HCT116 (cell line): ENCODE measurements around the gene GSG1L. TPM values are rescaled to one million over a fixed set of nuclear protein-coding genes. Genes with fewer than 3 reads are reported as not detected.
A peak's percentile ranks its signal among the peaks of the same experiment; 100 is the strongest.

Experiments
- ATAC-seq: fragments of 200-7000 bp; cut with Tn5 transposase; 2 replicates; pipeline ENCODE4 v1.9.1; 2020; ENCODE audit warnings: mild to moderate bottlenecking, moderate library complexity
- BruUV-seq: library from RNA; stranded (reverse); fragments of 400-500 nt; replicated peaks from 2 replicates; lab custom pipeline; 2021; lab: Mats Ljungman, UMichigan
- CTCF ChIA-PET: fragments of 300-600 bp; sonication (Branson Sonifier 250); formaldehyde crosslinking; loops from one replicate; lab custom pipeline; 2021; ENCODE audit warnings: antibody characterized with exemption; lab: Charles Lee
- POLR2A ChIA-PET: fragments of 300-600, 350-600 bp; sonication (Branson Sonifier 250); formaldehyde crosslinking; loops from one replicate; lab custom pipeline; 2021; ENCODE audit warnings: antibody characterized with exemption; lab: Charles Lee
- RAD21 ChIA-PET, 2 experiments: fragments of 300-600 bp; sonication (Branson Sonifier 250); formaldehyde crosslinking; loops; one replicate each; lab custom pipeline; 2023; ENCODE audit warnings: low total read pairs in 2 of 2; ENCODE audit not compliant: uncharacterized antibody in 2 of 2, unreplicated experiment in 2 of 2, low non-redundant PET in 1 of 2; lab: Charles Lee
- DNase-seq: peaks from one replicate; pipeline ENCODE4 v3.0.0-alpha.2; 2010; ENCODE audit warnings: low read depth, low spot score
- H2AFZ ChIP-seq: fragments of 200-600 bp; shearing (Covaris generic), sonication (generic); 2 replicates; pipeline ENCODE4 v1.6.1; 2017; ENCODE audit warnings: low read depth, mixed run types, mixed read lengths, antibody characterized with exemption, low read length; ENCODE audit not compliant: poor library complexity, severe bottlenecking
- H3K27ac ChIP-seq: 2 replicates; pipeline ENCODE4 v1.5.1; 2012; ENCODE audit warnings: low read depth, low read length
- H3K27me3 ChIP-seq: fragments of 200-600 bp; sonication (generic); 2 replicates; pipeline ENCODE4 v1.6.1; 2016; ENCODE audit warnings: mixed run types, low read length, mixed read lengths; ENCODE audit not compliant: insufficient read depth
- H3K36me3 ChIP-seq, 2 experiments: fragments of 200-500 bp in 1 of 2; fragments of 200-600 bp in 1 of 2; sonication (Bioruptor generic) in 1 of 2; sonication (generic) in 1 of 2; 2 replicates each; pipeline versions ENCODE4 v1.5.1 to v1.6.1; 2014 to 2016; ENCODE audit warnings: low read length in 2 of 2, inconsistent platforms in 1 of 2, mixed read lengths in 1 of 2, mixed run types in 1 of 2; ENCODE audit not compliant: insufficient read depth in 2 of 2, control insufficient read depth in 1 of 2
- H3K4me1 ChIP-seq, 2 experiments: fragments of 200-600 bp in 1 of 2; sonication (generic) in 1 of 2; 2 replicates each; pipeline versions ENCODE4 v1.5.1 to v1.6.1; 2012 to 2017; ENCODE audit warnings: low read length in 2 of 2, inconsistent platforms in 1 of 2, mild to moderate bottlenecking in 1 of 2, mixed read lengths in 1 of 2, mixed run types in 1 of 2, moderate library complexity in 1 of 2; ENCODE audit not compliant: insufficient read depth in 2 of 2, control insufficient read depth in 1 of 2
- H3K4me2 ChIP-seq: fragments of 200-600 bp; sonication (generic); 2 replicates; pipeline ENCODE4 v1.6.1; 2017; ENCODE audit warnings: mixed run types, low read length, mixed read lengths
- H3K4me3 ChIP-seq, 2 experiments: fragments of 200-600 bp in 1 of 2; sonication (generic) in 1 of 2; replicated peaks in 1 of 2; 2 replicates each; pipeline ENCODE4 v1.5.1; 2011 to 2016; ENCODE audit warnings: low read length in 2 of 2, control low read depth in 1 of 2, low read depth in 1 of 2, mild to moderate bottlenecking in 1 of 2, mixed read lengths in 1 of 2, mixed run types in 1 of 2
- H3K79me2 ChIP-seq: fragments of 200-600 bp; sonication (generic); 2 replicates; pipeline ENCODE4 v1.6.1; 2017; ENCODE audit warnings: mild to moderate bottlenecking, mixed run types, low read length, moderate library complexity, mixed read lengths; ENCODE audit not compliant: insufficient read depth
- H3K9ac ChIP-seq: fragments of 200-600 bp; sonication (generic); 2 replicates; pipeline ENCODE4 v1.6.1; 2016; ENCODE audit warnings: low read length, mixed read lengths
- H3K9me2 ChIP-seq: fragments of 200-600 bp; sonication (generic), shearing (Covaris generic); 2 replicates; pipeline ENCODE4 v1.6.1; 2017; ENCODE audit warnings: mixed run types, mild to moderate bottlenecking, moderate library complexity; ENCODE audit not compliant: insufficient read depth
- H3K9me3 ChIP-seq, 2 experiments: fragments of 200-500 bp in 1 of 2; fragments of 200-600 bp in 1 of 2; sonication (Bioruptor generic) in 1 of 2; sonication (generic) in 1 of 2; 2 replicates each; pipeline ENCODE4 v1.6.1; 2014 to 2017; ENCODE audit warnings: low read length in 2 of 2, mixed read lengths in 2 of 2, inconsistent platforms in 1 of 2, low read depth in 1 of 2, mild to moderate bottlenecking in 1 of 2, mixed run types in 1 of 2, moderate library complexity in 1 of 2; ENCODE audit not compliant: control insufficient read depth in 1 of 2, insufficient read depth in 1 of 2
- H4K20me1 ChIP-seq: fragments of 200-600 bp; sonication (generic), shearing (Covaris generic); 2 replicates; pipeline ENCODE4 v1.6.1; 2017; ENCODE audit warnings: mixed run types, mild to moderate bottlenecking, moderate library complexity; ENCODE audit not compliant: insufficient read depth
- CBX3 ChIP-seq: IDR thresholded peaks from 2 replicates; pipeline ENCODE4 v1.6.1; 2012; ENCODE audit warnings: low read depth
- CTCF ChIP-seq, 3 experiments: fragments of 200-600 bp in 1 of 3; sonication (generic) in 1 of 3; IDR thresholded peaks in 2 of 3; conservative IDR thresholded peaks in 1 of 3; 2 replicates each; pipeline ENCODE4 v1.5.1; 2012 to 2017; ENCODE audit warnings: low read depth in 2 of 3, low read length in 2 of 3, antibody characterized with exemption in 1 of 3, borderline replicate concordance in 1 of 3, control low read depth in 1 of 3, mild to moderate bottlenecking in 1 of 3, mixed read lengths in 1 of 3, mixed run types in 1 of 3, moderate library complexity in 1 of 3; ENCODE audit not compliant: insufficient read depth in 1 of 3
- ELF1 ChIP-seq: IDR thresholded peaks from 2 replicates; pipeline ENCODE4 v1.6.1; 2012; ENCODE audit warnings: low read depth, borderline replicate concordance
- FOSL1 ChIP-seq: IDR thresholded peaks from 2 replicates; pipeline ENCODE4 v1.6.1; 2012; ENCODE audit warnings: low read depth
- POLR2AphosphoS5 ChIP-seq: IDR thresholded peaks from 2 replicates; pipeline ENCODE4 v1.6.1; 2011; ENCODE audit warnings: mild to moderate bottlenecking, low read depth, low read length, moderate library complexity
- RAD21 ChIP-seq: IDR thresholded peaks from 2 replicates; pipeline ENCODE4 v1.6.1; 2012; ENCODE audit warnings: low read depth, mild to moderate bottlenecking
- SP1 ChIP-seq: IDR thresholded peaks from 2 replicates; pipeline ENCODE4 v1.6.1; 2012; ENCODE audit warnings: low read depth
- YY1 ChIP-seq: IDR thresholded peaks from 2 replicates; pipeline ENCODE4 v1.6.1; 2011; ENCODE audit warnings: low read length, low read depth, moderate library complexity, mild to moderate bottlenecking; ENCODE audit not compliant: insufficient replicate concordance; ENCODE audit errors: extremely low read depth
- ZBTB33 ChIP-seq: IDR thresholded peaks from 2 replicates; pipeline ENCODE4 v1.6.1; 2011; ENCODE audit warnings: mild to moderate bottlenecking, low read length, moderate library complexity; ENCODE audit not compliant: insufficient replicate concordance; ENCODE audit errors: extremely low read depth
- ZFX ChIP-seq: fragments of 450-650 bp; IDR thresholded peaks from 2 replicates; pipeline ENCODE4 v1.6.1; 2017
- intact Hi-C: fragments of 100-400 bp; cut with micrococcal nuclease; formaldehyde crosslinking; loops from 2 replicates; pipeline ENCODE4 v1.10.0; 2022
- total RNA-seq: library from RNA; stranded (reverse); gene quantifications from one replicate; pipeline ENCODE4 v1.2.1, GENCODE V29; 2021; ENCODE audit not compliant: unreplicated experiment

Gene GSG1L
- total RNA-seq, 1 experiment from 2014 or later = not detected

GRCh38 chr16:27867122-27868110, 196.1 kb downstream of the GSG1L start:
- H3K4me2 ChIP-seq = peak overlapping the region; percentile 57
- H3K36me3 ChIP-seq = no peaks in the 10 kb centered on the region
- H3K27ac ChIP-seq = peak overlapping the region; percentile 34
- H3K9me3 ChIP-seq = peaks cover 0 to 8% of the 10 kb centered on the region in 2 experiments; a peak in 1 of 4 replicates
- intact Hi-C loops = loop anchor here (1.0 to 5.0 kb wide), 3 partner anchors 229 to 350 kb away; no protein-coding TSS in a partner anchor
- no peak overlapping the region for H3K4me3 ChIP-seq
- no peaks in the 10 kb centered on the region for H4K20me1 ChIP-seq
- POLR2A ChIA-PET = no interaction called here
- no peaks in the 10 kb centered on the region for H3K79me2 ChIP-seq
- ATAC-seq (peak; percentile 96), DNase-seq (peak; percentile 86)
- RAD21 ChIA-PET = interaction anchor here (0.6 to 1.6 kb wide), 14 partner anchors 23 to 350 kb away, joined by 3 to 11 read pairs (median 4); partner anchors contain the start of genes GTF3C1 (in 1 of the 2) and KATNIP (in 1 of the 2)
- peaks cover 2 to 6% of the 10 kb centered on the region in 2 experiments; a peak in 3 of 4 replicates for H3K4me1 ChIP-seq
- CTCF ChIA-PET = interaction anchor here (0.5 to 2.7 kb wide), 35 partner anchors 8 to 462 kb away, joined by 3 to 36 read pairs (median 4); partner anchors contain the start of genes GTF3C1 and KATNIP
- H3K27me3 ChIP-seq = 0 out of 2 replicates have a peak, but pooled peaks cover 2% of the 10 kb centered on the region
- H3K9me2 ChIP-seq = no peaks in the 10 kb centered on the region
- BruUV-seq = no TSS peak
- peak overlapping the region; percentile 56 for H2AFZ ChIP-seq
- no peak overlapping the region for H3K9ac ChIP-seq
- TF ChIP-seq CTCF (IDR thresholded peaks at IDR 0.05 in 2 of 3, conservative IDR thresholded peaks at IDR 0.05 in 1 of 3; ENCODE audit: borderline replicate concordance in 1 of 3, insufficient read depth in 1 of 3, low read depth in 2 of 3, low read length in 2 of 3) = peak; percentile 73 to 79 (median 77)
- peak; percentile 86 for TF ChIP-seq RAD21
- no peak for TF ChIP-seq FOSL1
- peak; percentile 41 for TF ChIP-seq YY1
- peak; percentile 52 for TF ChIP-seq ELF1
- peak; percentile 62; the same call in 1 of the 2 replicates for TF ChIP-seq ZFX
- peak; percentile 92 for TF ChIP-seq ZBTB33
- TF ChIP-seq CBX3 = no peak
- peak; percentile 46; the same call in 1 of the 2 replicates for TF ChIP-seq POLR2AphosphoS5
- peak; percentile 57 for TF ChIP-seq SP1
